Liver (tissue), 9 donors: ENCODE data around the gene U2AF1L4. TPM values are rescaled to one million over a fixed set of nuclear protein-coding genes. Genes with fewer than 3 reads are reported as not detected.

ENCODE experiments used
- DNase-seq: peaks from one replicate; pipeline ENCODE4 v3.0.0-alpha.2; 2017; ENCODE audit warnings: low spot score
- H3K27ac ChIP-seq, 2 donors: one replicate each; pipeline ENCODE4 v1.7.0; 2013; ENCODE audit warnings: inconsistent platforms in 2 of 2, low read length in 2 of 2, control low read depth in 1 of 2, low read depth in 1 of 2, mild to moderate bottlenecking in 1 of 2
- H3K27me3 ChIP-seq, 4 donors: one replicate each; pipeline versions ENCODE4 v1.6.1 to v1.7.0; 2013; ENCODE audit warnings: low read length in 3 of 4, inconsistent platforms in 1 of 4, mild to moderate bottlenecking in 1 of 4, moderate library complexity in 1 of 4; ENCODE audit not compliant: control insufficient read depth in 4 of 4, insufficient read depth in 4 of 4
- H3K36me3 ChIP-seq, 4 donors: one replicate each; pipeline versions ENCODE4 v1.6.1 to v1.7.0; 2013; ENCODE audit warnings: low read length in 3 of 4, mild to moderate bottlenecking in 3 of 4, low read depth in 1 of 4, moderate library complexity in 1 of 4; ENCODE audit not compliant: control insufficient read depth in 4 of 4, insufficient read depth in 3 of 4
- H3K4me1 ChIP-seq, 4 donors: one replicate each; pipeline versions ENCODE4 v1.6.1 to v1.7.0; 2013; ENCODE audit warnings: low read length in 3 of 4, mild to moderate bottlenecking in 3 of 4, moderate library complexity in 1 of 4; ENCODE audit not compliant: control insufficient read depth in 4 of 4, insufficient read depth in 4 of 4
- H3K4me3 ChIP-seq, 3 donors: one replicate each; pipeline versions ENCODE4 v1.6.1 to v1.7.0; 2013; ENCODE audit warnings: low read length in 3 of 3, control low read depth in 1 of 3, low read depth in 1 of 3, mild to moderate bottlenecking in 1 of 3
- H3K9ac ChIP-seq, 2 donors: one replicate each; pipeline ENCODE4 v1.7.0; 2013; ENCODE audit warnings: low read length in 2 of 2, mild to moderate bottlenecking in 2 of 2, moderate library complexity in 2 of 2, control low read depth in 1 of 2, low read depth in 1 of 2
- H3K9me3 ChIP-seq, 4 donors: one replicate each; pipeline versions ENCODE4 v1.6.1 to v1.7.0; 2013; ENCODE audit warnings: low read length in 3 of 4; ENCODE audit not compliant: control insufficient read depth in 4 of 4
- ATF3 ChIP-seq: IDR thresholded peaks from 2 replicates; pipeline ENCODE4 v1.6.1; 2016; ENCODE audit warnings: antibody characterized with exemption
- CTCF ChIP-seq: fragments of 150-350 bp; IDR thresholded peaks from 2 replicates; pipeline ENCODE4 v1.5.1; 2017; ENCODE audit warnings: improper control_type of control experiment, low read depth, low read length; ENCODE audit not compliant: missing input control
- FOXA1 ChIP-seq: IDR thresholded peaks from 2 replicates; pipeline ENCODE4 v1.6.1; 2016; ENCODE audit warnings: antibody characterized with exemption
- FOXA2 ChIP-seq: IDR thresholded peaks from 2 replicates; pipeline ENCODE4 v1.6.1; 2016; ENCODE audit warnings: antibody characterized with exemption
- GABPA ChIP-seq, 2 donors: IDR thresholded peaks in 1 of 2; conservative IDR thresholded peaks in 1 of 2; 2 replicates each; pipeline ENCODE4 v1.6.1; 2016; ENCODE audit warnings: antibody characterized with exemption in 2 of 2, mild to moderate bottlenecking in 1 of 2, moderate library complexity in 1 of 2
- HNF4A ChIP-seq, 2 donors: conservative IDR thresholded peaks; 2 replicates each; pipeline ENCODE4 v1.6.1; 2016; ENCODE audit warnings: antibody characterized with exemption in 2 of 2, mild to moderate bottlenecking in 2 of 2
- JUND ChIP-seq, 2 donors: IDR thresholded peaks; 2 replicates each; pipeline ENCODE4 v1.6.1; 2016; ENCODE audit warnings: antibody characterized with exemption in 2 of 2
- NR2F2 ChIP-seq: IDR thresholded peaks from 2 replicates; pipeline ENCODE4 v1.6.1; 2016; ENCODE audit warnings: antibody characterized with exemption
- RXRA ChIP-seq, 2 donors: IDR thresholded peaks; 2 replicates each; pipeline ENCODE4 v1.6.1; 2017 to 2018; ENCODE audit warnings: antibody characterized with exemption in 2 of 2, mild to moderate bottlenecking in 1 of 2
- SP1 ChIP-seq: IDR thresholded peaks from 2 replicates; pipeline ENCODE4 v1.6.1; 2018; ENCODE audit warnings: antibody characterized with exemption, mild to moderate bottlenecking
- YY1 ChIP-seq: IDR thresholded peaks from 2 replicates; pipeline ENCODE4 v1.6.1; 2016; ENCODE audit warnings: antibody characterized with exemption, mild to moderate bottlenecking
- WGBS: extraction: QIAGEN DNeasy Blood & Tissue Kit; methylation state at CpG from one replicate; pipeline ENCODE4 v1.1.7; 2013; 5-methylcytosine and 5-hydroxymethylcytosine counted together
- polyA plus RNA-seq, 2 donors: library from polyadenylated mRNA; stranded (reverse) in 1 of 2; unstranded in 1 of 2; fragments of 200-250 nt in 1 of 2; fragments of >200 nt in 1 of 2; fragmentation: Nextera tagmentation in 1 of 2; extraction: Ambion mirVana in 1 of 2; gene quantifications; one replicate each; pipeline versions ENCODE4 v1.2.1 to v1.2.3, GENCODE V29; 2013 to 2015
- total RNA-seq, 2 donors: library from RNA; depleted of rRNA; stranded (reverse); fragments of >200 nt; gene quantifications; one replicate each; pipeline ENCODE4 v1.2.3, GENCODE V29; 2014
- TF ChIP-seq, protein P1 (sequence below): IDR thresholded peaks from 2 replicates; pipeline ENCODE4 v1.6.1; 2016; ENCODE audit warnings: antibody characterized with exemption
- TF ChIP-seq, protein P2 (sequence below): IDR thresholded peaks from 2 replicates; pipeline ENCODE4 v1.6.1; 2016; ENCODE audit warnings: antibody characterized with exemption
- donor health status: healthy.
- donor health status: healthy.
- donor health status: healthy.
- donor health status: healthy.
- donor health status: healthy.

U2AF1L4 gene
- total and polyA plus RNA-seq, 4 donors, result 4.5 to 36.5 (median 13.4) TPM

DNA sequence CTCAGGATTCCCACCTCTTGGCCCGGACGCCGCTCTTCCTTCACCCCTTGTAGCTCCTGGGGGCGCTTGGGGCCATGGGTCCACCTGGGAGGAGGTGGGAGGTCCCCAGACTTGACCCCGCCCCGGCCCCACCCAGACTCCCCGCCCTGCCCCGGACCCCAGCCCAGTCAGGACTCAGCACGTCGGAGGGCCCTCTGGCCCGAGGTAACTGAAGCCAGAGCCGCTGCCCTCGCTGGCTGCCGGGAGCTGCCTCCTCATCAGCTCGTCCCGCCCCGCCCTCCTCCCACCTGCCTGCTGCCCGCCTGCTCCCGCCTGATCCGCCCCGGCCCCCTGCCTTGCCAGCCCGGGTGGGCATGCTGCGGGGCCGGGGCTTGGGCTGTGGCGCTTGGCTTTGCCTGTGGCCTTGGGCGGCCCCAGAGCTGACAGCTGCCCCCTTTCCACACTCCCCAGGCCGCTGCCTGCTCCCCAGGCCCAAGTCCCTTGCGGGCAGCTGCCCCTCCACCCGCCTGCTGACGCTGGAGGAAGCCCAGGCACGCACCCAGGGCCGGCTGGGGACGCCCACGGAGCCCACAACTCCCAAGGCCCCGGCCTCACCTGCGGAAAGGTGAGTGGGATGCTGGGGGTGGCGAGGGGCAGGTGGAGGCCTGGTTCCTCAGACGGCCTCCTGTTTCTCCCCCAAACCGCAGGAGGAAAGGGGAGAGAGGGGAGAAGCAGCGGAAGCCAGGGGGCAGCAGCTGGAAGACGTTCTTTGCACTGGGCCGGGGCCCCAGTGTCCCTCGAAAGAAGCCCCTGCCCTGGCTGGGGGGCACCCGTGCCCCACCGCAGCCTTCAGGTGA is 39.5 kb upstream of the U2AF1L4 start:
- Histone ChIP-seq H3K9me3 (no peaks in the 10 kb centered on the region), H3K27ac (no peak overlapping the region), H3K27me3 (no peaks in the 10 kb centered on the region), H3K4me1 (no peaks in the 10 kb centered on the region), H3K4me3 (no peak overlapping the region), H3K36me3 (peaks cover 0 to 1% (median 0%) of the 10 kb centered on the region in 4 donors), H3K9ac (no peak overlapping the region)
- DNase-seq, result no peak
- TF ChIP-seq, protein P1, sequence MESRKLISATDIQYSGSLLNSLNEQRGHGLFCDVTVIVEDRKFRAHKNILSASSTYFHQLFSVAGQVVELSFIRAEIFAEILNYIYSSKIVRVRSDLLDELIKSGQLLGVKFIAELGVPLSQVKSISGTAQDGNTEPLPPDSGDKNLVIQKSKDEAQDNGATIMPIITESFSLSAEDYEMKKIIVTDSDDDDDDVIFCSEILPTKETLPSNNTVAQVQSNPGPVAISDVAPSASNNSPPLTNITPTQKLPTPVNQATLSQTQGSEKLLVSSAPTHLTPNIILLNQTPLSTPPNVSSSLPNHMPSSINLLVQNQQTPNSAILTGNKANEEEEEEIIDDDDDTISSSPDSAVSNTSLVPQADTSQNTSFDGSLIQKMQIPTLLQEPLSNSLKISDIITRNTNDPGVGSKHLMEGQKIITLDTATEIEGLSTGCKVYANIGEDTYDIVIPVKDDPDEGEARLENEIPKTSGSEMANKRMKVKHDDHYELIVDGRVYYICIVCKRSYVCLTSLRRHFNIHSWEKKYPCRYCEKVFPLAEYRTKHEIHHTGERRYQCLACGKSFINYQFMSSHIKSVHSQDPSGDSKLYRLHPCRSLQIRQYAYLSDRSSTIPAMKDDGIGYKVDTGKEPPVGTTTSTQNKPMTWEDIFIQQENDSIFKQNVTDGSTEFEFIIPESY, result no peak
- TF ChIP-seq NR2F2, result no peak
- no peak for TF ChIP-seq ATF3
- TF ChIP-seq JUND (IDR thresholded peaks at IDR 0.05), result no peak
- no peak for TF ChIP-seq CTCF
- no peak for TF ChIP-seq SP1
- no peak for TF ChIP-seq HNF4A (conservative IDR thresholded peaks at IDR 0.05)
- TF ChIP-seq, protein P2, sequence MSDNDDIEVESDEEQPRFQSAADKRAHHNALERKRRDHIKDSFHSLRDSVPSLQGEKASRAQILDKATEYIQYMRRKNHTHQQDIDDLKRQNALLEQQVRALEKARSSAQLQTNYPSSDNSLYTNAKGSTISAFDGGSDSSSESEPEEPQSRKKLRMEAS, result no peak
- TF ChIP-seq FOXA2, result no peak
- TF ChIP-seq YY1, result no peak
- TF ChIP-seq GABPA (IDR thresholded peaks at IDR 0.05 in 1 of 2, conservative IDR thresholded peaks at IDR 0.05 in 1 of 2), result no peak
- TF ChIP-seq FOXA1, result no peak
- WGBS, result 87% methylated on average over 45 of the region's 45 CpGs

DNA sequence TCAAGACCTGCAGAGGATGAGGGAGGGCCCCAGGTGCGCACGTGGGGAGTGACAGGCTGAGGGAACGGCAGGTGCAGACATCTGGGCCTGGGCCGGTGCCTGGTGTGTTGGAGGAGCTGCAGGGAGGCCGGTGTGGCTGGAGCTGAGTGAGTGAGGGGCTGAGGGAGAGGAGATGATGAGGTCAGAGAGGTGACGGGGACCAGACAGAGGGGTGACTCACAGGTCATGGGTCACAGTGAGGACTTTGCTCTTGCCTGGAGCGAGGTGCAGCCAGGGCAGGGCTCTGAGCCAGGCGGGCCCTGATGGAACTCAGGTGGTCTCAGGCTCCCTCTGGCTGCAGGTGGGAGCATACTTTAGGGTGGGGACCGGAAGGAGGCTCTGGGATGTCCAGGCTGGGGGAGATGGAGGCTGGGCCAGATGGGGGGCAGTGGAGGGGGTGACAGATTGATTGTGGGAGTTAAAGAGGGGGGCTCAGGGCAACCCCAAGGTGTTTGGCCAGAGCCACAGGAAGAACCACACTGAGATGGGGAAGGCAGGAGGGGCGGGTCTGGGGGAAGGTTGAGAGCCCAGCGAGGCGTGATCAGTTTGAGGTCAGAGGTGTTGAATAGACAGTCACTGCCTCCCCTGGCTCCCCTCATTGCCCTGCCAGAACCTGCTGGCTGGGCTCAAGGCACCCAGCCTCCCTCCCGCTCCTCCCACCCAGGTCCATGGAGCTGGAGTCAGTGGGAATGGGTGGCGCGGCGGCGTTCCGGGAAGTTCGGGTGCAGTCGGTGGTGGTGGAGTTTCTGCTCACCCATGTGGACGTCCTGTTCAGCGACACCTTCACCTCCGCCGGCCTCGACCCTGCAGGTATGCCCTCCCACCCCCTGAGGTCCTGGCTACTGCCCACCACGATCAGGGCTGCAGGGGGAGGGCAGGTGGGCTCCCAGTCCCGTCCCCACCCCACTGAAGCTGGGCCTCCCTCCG is 38.5 kb upstream of the U2AF1L4 start:
- TF ChIP-seq HNF4A (conservative IDR thresholded peaks at IDR 0.05) (peak; percentile 16 to 20), RXRA (IDR thresholded peaks at IDR 0.05) (no peak), CTCF (no peak)
- Histone ChIP-seq H3K9me3 (no peaks in the 10 kb centered on the region), H3K9ac (no peak overlapping the region), H3K27me3 (no peaks in the 10 kb centered on the region), H3K36me3 (peaks cover 0 to 1% (median 0%) of the 10 kb centered on the region in 4 donors), H3K27ac (no peak overlapping the region), H3K4me3 (no peak overlapping the region), H3K4me1 (no peaks in the 10 kb centered on the region)
- 83% methylated on average over 28 of the region's 28 CpGs for WGBS
- no peak for DNase-seq
